ENCODE measurements around the gene APOL3.
"Not testable (repeated sequence)": the region's sequence is repeated elsewhere in the genome, so short reads cannot be mapped to it uniquely, and the experiment has no call there.

APOL3 gene, protein sequence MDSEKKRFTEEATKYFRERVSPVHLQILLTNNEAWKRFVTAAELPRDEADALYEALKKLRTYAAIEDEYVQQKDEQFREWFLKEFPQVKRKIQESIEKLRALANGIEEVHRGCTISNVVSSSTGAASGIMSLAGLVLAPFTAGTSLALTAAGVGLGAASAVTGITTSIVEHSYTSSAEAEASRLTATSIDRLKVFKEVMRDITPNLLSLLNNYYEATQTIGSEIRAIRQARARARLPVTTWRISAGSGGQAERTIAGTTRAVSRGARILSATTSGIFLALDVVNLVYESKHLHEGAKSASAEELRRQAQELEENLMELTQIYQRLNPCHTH

DNA sequence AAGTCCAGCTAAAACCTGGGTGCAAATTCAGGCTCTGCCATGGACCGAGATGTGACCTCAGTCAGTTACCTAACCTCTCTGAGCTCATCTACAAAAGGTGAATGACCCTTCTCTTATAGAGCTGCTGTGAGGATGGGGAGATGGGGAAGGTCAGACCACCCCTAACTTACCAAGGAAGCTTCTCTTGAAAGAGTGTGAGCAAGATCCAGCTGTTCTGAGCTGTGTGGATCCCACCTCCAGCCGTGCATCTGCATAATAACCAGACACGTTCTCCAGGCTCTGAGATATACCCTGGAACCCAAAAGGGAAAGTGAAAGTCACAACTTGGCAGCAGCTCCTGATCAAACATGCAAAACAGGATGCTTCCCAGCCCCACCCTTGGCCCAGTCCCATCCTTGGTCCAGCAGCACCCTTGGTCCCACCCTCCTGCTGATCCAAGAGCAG is at the start of gene APOL3:
Gene APOL3, minus strand, starts transcription at position 257 of the 444 bp plus-strand sequence. CDS start 11,700 bp downstream, outside the sequence.
- no peaks in the 10 kb centered on the region for H3K9me3 Mint-ChIP-seq
- DNase-seq (ENCODE audit: low spot score in 2 of 2), result peak in 1 of 2 donors; percentile 37
- H3K27ac Mint-ChIP-seq, result peak within 1 kb of the TSS; percentile 99
- peaks cover 66% of the 10 kb centered on the region for H3K4me1 Mint-ChIP-seq
- H3K27me3 Mint-ChIP-seq, result no peaks in the 10 kb centered on the region
- ATAC-seq (ENCODE audit: low read depth), result peak; percentile 41
- H3K4me3 Mint-ChIP-seq, result peak within 1 kb of the TSS; percentile 96
- H3K36me3 Mint-ChIP-seq, result peaks cover 4% of the 10 kb centered on the region

DNA sequence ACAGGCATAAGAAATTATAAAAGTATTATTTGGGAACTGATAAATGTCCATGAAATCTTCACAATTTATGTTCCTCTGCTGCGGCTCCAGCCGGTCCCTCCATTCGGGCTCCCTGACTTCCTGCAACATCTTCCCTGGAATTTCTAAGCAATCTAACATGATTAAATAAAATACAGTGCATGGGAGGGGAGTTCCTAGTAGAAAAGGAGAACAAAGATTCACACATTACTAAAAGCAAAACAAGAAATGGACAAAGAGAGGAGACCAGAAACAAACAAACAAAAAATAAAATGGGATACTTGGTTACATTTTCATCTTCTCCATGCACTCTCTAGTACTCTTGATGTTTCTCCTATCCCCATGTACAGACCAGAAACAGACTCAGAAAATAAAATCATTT is 49.7 kb upstream of the APOL3 start:
- no peak overlapping the region for H3K27ac Mint-ChIP-seq
- peaks cover 17% of the 10 kb centered on the region for H3K4me1 Mint-ChIP-seq
- peaks cover 4% of the 10 kb centered on the region for H3K9me3 Mint-ChIP-seq
- no peak for DNase-seq (ENCODE audit: low spot score in 2 of 2)
- ATAC-seq (ENCODE audit: low read depth), result no peak
- H3K4me3 Mint-ChIP-seq, result no peak overlapping the region
- no peaks in the 10 kb centered on the region for H3K36me3 Mint-ChIP-seq
- peaks cover 14% of the 10 kb centered on the region for H3K27me3 Mint-ChIP-seq

DNA sequence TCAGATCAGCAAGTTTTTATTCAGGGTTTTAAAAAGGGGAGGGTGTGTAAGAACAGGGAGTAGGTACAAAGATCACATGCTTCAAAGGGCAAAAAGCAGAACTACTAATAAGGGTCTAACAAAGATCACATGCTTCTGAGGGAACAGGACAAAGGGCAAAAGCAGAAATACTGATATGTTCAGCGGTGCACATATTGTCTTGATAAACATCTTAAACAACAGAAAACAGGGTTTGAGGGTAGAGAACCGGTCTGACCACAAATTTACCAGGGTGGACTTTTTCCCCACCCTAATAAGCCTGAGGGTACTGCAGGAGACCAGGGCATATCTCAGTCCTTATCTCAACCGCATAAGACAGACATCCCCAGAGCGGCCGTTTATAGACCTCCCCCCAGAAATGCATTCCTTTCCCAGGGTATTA is 48.9 kb upstream of the APOL3 start:
- H3K4me1 Mint-ChIP-seq, result peaks cover 17% of the 10 kb centered on the region
- peaks cover 14% of the 10 kb centered on the region for H3K27me3 Mint-ChIP-seq
- not testable (repeated sequence) for DNase-seq (ENCODE audit: low spot score in 2 of 2); H3K4me3 Mint-ChIP-seq; H3K36me3 Mint-ChIP-seq; H3K27ac Mint-ChIP-seq; H3K9me3 Mint-ChIP-seq; ATAC-seq (ENCODE audit: low read depth)

DNA sequence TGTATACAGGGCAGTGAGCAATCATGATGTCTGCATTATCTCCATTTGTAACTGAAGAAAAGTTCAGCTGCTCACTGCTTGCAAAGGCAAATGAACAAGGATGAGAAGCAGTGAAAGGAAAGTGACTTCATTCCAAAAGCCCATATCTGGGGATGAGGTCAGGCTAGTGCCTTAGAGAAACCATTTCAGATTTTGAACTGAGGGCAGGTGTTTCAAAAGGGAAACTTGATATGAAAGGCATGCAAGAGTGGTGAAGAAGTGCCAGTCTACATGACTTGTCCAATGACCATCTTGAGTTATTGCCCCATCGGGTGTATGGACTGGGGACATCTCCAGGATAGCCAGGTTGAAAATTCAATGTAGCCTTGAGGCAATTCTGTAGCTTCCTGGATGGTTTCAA is 48.4 kb upstream of the APOL3 start:
- Mint-ChIP-seq H3K36me3 (no peaks in the 10 kb centered on the region), H3K9me3 (peaks cover 4% of the 10 kb centered on the region), H3K4me3 (no peak overlapping the region), H3K4me1 (peaks cover 17% of the 10 kb centered on the region), H3K27me3 (peaks cover 14% of the 10 kb centered on the region), H3K27ac (no peak overlapping the region)
- no peak for ATAC-seq (ENCODE audit: low read depth)
- no peak for DNase-seq (ENCODE audit: low spot score in 2 of 2)

DNA sequence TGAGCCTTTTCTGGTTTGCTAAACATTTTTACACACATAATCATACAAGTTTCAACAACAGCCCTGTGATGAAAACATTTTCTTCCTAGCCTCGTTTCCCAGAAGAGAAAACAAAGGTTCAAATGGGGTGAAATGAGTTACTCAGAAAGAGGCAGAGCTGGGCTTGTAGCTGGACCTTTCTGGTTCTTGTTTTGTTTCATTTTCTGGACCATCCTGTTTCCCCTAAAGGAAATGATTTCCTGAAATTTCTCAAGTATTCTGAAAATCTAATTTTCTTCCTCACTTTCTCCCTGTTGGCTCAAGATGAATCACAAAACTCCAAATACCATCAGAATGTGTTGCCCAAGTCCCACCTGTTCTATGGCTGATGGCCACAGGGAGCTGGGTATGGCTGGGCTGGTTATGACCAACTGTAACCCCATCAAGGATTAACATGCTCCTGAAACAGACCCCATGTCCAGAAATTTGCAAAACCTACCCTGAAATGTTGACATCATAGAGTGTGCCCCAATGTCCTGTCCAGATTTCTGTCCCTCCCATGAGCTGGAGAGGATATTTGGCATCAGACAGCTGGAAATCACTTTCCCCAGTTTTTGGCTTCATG is 47.7 kb upstream of the APOL3 start:
- H3K4me1 Mint-ChIP-seq, result peaks cover 17% of the 10 kb centered on the region
- no peak overlapping the region for H3K27ac Mint-ChIP-seq
- no peaks in the 10 kb centered on the region for H3K36me3 Mint-ChIP-seq
- no peak overlapping the region for H3K4me3 Mint-ChIP-seq
- no peak for ATAC-seq (ENCODE audit: low read depth)
- peaks cover 4% of the 10 kb centered on the region for H3K9me3 Mint-ChIP-seq
- DNase-seq (ENCODE audit: low spot score in 2 of 2), result no peak
- H3K27me3 Mint-ChIP-seq, result peaks cover 13% of the 10 kb centered on the region

- H3K36me3 Mint-ChIP-seq, result no peaks in the 10 kb centered on the region
- DNase-seq (ENCODE audit: low spot score in 2 of 2), result no peak
- peaks cover 7% of the 10 kb centered on the region for H3K27me3 Mint-ChIP-seq
- peaks cover 4% of the 10 kb centered on the region for H3K9me3 Mint-ChIP-seq
- no peak overlapping the region for H3K27ac Mint-ChIP-seq
- no peak overlapping the region for H3K4me3 Mint-ChIP-seq
- no peak for ATAC-seq (ENCODE audit: low read depth)
- peaks cover 9% of the 10 kb centered on the region for H3K4me1 Mint-ChIP-seq
These were observed 45.7 kb upstream of the APOL3 start for GRCh38 chr22:36206255-36206654.

DNA sequence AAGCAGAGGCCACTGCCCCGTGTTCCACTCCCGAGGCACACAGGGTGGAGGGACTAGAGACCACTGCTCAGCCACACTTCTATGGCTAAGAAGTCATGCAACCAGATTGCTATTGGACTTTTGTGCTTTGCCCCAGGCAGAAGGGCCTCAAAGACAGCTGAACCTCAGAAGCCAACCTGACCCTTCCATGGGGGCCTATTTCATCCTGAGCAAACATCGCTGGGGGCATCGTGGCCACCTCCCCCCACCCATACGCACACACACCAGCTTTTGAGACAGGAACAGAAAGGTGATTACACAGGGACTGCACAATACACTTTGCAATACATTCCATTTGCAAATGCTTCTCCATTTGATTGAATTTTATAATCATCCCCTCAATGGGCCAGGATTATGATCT is 45.0 kb upstream of the APOL3 start:
- not testable (repeated sequence) for H3K4me1 Mint-ChIP-seq; H3K27me3 Mint-ChIP-seq; ATAC-seq (ENCODE audit: low read depth); DNase-seq (ENCODE audit: low spot score in 2 of 2); H3K36me3 Mint-ChIP-seq; H3K9me3 Mint-ChIP-seq; H3K27ac Mint-ChIP-seq; H3K4me3 Mint-ChIP-seq

GRCh38 chr22:36204632-36205015 is 44.1 kb upstream of the APOL3 start:
- no peak for ATAC-seq (ENCODE audit: low read depth)
- peaks cover 5% of the 10 kb centered on the region for H3K27me3 Mint-ChIP-seq

DNA sequence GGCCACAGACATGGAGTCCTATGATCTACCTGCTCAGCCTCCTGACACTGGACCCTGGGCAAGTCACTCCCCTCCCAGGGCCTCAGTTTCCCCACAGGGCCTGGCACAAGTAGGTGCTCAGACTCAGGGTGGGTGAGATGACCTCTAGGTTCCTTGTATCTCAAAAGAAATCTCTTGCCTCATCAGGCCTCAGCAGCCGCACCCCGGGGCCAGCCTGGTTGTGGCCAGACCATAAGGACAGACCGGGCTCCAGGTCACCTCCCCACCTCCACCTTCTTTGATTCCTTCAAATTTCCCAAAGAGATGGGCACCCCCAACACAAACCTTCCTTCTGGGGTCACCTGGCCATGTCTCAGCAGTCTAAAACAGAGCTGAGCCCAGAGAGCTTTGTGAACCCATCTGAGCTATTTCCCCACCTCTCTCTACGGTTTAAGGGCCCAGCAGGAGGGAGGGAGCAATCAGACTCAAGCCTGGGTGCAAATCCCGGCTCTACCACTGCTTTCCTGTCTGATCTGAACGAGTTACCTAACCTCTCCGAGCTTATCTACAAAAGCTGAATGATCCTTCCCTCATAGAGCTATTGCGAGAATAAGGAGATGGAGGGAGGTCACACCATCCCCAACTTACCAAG is 43.6 kb upstream of the APOL3 start:
- Mint-ChIP-seq H3K27me3 (peaks cover 9% of the 10 kb centered on the region), H3K9me3 (peaks cover under 1% of the 10 kb centered on the region)

More at GRCh38 chr22:36204632-36205015, 44.1 kb upstream of the APOL3 start:
- H3K4me3 Mint-ChIP-seq, result no peak overlapping the region
- no peak for DNase-seq (ENCODE audit: low spot score in 2 of 2)
- no peaks in the 10 kb centered on the region for H3K36me3 Mint-ChIP-seq
- peaks cover 3% of the 10 kb centered on the region for H3K9me3 Mint-ChIP-seq
- peaks cover 6% of the 10 kb centered on the region for H3K4me1 Mint-ChIP-seq
- no peak overlapping the region for H3K27ac Mint-ChIP-seq

DNA sequence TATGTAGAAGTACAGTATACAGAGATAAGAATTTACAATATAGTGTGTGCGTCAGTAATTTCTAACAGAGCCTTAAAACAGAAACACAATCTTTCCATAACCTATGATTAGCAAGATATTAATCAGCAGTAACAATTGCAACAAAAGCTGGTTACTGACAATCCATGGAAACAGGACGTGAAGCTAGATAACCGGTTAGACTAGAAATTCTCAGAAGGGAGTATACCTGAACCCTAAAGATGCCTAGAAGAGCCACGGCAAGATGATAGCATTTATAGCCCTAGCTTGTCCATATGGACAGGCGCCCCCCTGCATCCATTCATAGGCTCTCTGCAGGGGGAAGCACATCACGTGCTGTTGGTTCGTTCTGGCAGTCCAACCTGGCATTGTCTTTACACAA is 42.9 kb upstream of the APOL3 start:
- H3K36me3 Mint-ChIP-seq; H3K27ac Mint-ChIP-seq; DNase-seq (ENCODE audit: low spot score in 2 of 2); H3K4me3 Mint-ChIP-seq; ATAC-seq (ENCODE audit: low read depth); H3K9me3 Mint-ChIP-seq; H3K4me1 Mint-ChIP-seq: not testable (repeated sequence)
- H3K27me3 Mint-ChIP-seq, result peaks cover 11% of the 10 kb centered on the region

More for the DNA sequence above, 43.6 kb upstream of the APOL3 start:
- no peak for ATAC-seq (ENCODE audit: low read depth)
- no peak for DNase-seq (ENCODE audit: low spot score in 2 of 2)
- H3K4me3 Mint-ChIP-seq, result no peak overlapping the region
- H3K36me3 Mint-ChIP-seq, result no peaks in the 10 kb centered on the region
- H3K27ac Mint-ChIP-seq, result no peak overlapping the region
- peaks cover 6% of the 10 kb centered on the region for H3K4me1 Mint-ChIP-seq

DNA sequence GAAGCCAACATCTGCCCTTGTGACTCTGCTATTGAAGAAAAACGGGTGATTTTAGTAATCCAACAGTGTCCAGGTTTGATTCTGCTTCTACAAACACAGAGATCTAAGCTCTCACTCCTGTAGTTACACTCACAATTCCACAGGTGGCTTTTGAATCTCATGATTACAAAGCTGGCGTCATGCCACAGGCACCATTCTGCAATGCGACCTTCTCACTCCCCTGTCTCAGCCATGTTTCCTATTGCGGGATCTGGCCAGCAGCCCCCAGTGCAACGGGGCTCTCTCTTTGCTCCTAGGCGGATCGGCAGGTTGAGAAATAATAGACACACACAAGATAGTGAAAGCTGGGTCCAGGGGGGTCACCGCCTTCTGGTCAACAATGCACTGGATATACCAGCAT is 42.4 kb upstream of the APOL3 start:
- H3K36me3 Mint-ChIP-seq; H3K4me3 Mint-ChIP-seq; ATAC-seq (ENCODE audit: low read depth); DNase-seq (ENCODE audit: low spot score in 2 of 2); H3K27ac Mint-ChIP-seq; H3K9me3 Mint-ChIP-seq: not testable (repeated sequence)
- Mint-ChIP-seq H3K27me3 (peaks cover 13% of the 10 kb centered on the region), H3K4me1 (peaks cover 14% of the 10 kb centered on the region)

DNA sequence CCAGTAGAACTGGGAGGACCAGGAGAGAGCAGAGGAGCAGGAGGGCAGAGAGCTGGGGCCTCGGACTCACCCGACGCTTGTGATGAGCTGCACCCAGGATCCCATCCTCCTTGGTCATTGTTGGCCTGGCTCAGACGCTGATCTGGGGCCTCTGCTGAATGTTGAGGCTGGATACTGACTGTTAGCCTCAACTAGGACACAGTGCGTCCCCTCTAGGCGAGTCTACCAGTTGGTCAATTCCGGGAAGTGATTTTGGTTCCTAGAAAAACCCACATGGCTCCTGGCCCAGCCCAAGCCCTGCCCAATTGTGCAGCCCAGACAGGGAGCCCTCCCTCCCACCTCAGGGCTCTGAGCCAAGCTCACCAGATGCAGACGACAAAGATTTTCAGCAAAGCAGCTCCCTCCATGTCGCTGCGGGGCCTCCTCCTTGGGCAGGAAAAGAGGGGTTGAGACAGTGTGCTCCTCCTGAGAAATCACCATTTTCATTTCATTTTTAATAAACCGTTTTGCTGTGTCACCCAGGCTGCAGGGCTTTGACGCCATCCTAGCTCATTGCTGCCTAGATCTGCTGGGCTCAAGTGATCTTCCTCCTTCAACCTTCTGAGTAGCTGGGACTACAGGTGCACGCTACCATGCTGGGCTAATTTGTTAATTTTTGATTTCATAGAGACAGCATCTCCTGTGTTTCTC is 41.2 kb upstream of the APOL3 start, which contains the start of gene APOL4:
Gene APOL4, minus strand, starts transcription at position 180 of the 690 bp plus-strand sequence. Its CDS starts 75 bp downstream, at position 105.
- no peaks in the 10 kb centered on the region for H3K9me3 Mint-ChIP-seq
- H3K4me3 Mint-ChIP-seq, result no peak within 1 kb of the TSS
- H3K36me3 Mint-ChIP-seq, result no peaks in the 10 kb centered on the region
- H3K27ac Mint-ChIP-seq, result no peak within 1 kb of the TSS
- DNase-seq (ENCODE audit: low spot score in 2 of 2) (no peak), ATAC-seq (ENCODE audit: low read depth) (no peak)
- peaks cover 21% of the 10 kb centered on the region for H3K4me1 Mint-ChIP-seq
- peaks cover 15% of the 10 kb centered on the region for H3K27me3 Mint-ChIP-seq

DNA sequence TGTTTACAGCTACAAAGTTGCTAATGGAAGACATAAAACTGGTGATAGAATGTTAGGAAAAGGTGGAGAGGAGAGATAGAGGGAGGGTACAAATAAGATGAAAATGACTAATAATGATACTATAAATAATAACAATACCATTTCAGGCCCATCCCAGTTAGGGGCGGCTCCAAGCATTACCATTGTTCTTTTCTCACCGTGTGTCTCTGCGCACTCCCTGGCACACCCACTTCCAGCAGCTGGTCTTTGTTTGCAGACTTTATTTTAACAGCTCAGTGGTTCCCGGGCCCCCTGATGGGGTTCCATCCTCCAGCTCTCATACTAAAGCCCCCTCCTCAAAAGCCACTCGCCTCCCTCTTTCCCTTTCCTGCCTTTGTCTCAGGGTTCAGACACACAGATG is 40.5 kb upstream of the APOL3 start:
- Mint-ChIP-seq H3K27me3 (peaks cover 15% of the 10 kb centered on the region), H3K4me1 (peaks cover 20% of the 10 kb centered on the region)
- not testable (repeated sequence) for H3K36me3 Mint-ChIP-seq; H3K4me3 Mint-ChIP-seq; ATAC-seq (ENCODE audit: low read depth); DNase-seq (ENCODE audit: low spot score in 2 of 2); H3K27ac Mint-ChIP-seq; H3K9me3 Mint-ChIP-seq
